GM15510 (cell line): ENCODE measurements around the gene TOLLIP.

Experiments used
- POLR2A ChIP-seq: IDR thresholded peaks from 3 replicates; pipeline ENCODE4 v1.6.1; 2011; ENCODE audit warnings: borderline replicate concordance; ENCODE audit not compliant: insufficient read length; ENCODE audit errors: extremely low read depth

TOLLIP gene

GRCh38 chr11:1309498-1310317 is at the start of gene TOLLIP:
Gene TOLLIP, minus strand, starts transcription at chr11:1309632. Its CDS starts 134 bp downstream, at chr11:1309498.
- peak; percentile 95 for TF ChIP-seq POLR2A

- no peak for TF ChIP-seq POLR2A
These were observed 48.9 kb upstream of the TOLLIP start for GRCh38 chr11:1358286-1358685.

GRCh38 chr11:1356478-1356960 is 47.1 kb upstream of the TOLLIP start:
- TF ChIP-seq POLR2A = no peak

GRCh38 chr11:1356007-1356435 is 46.6 kb upstream of the TOLLIP start:
- no peak for TF ChIP-seq POLR2A

- TF ChIP-seq POLR2A = no peak
These were observed 44.9 kb upstream of the TOLLIP start for GRCh38 chr11:1354125-1354938.

GRCh38 chr11:1353383-1354124 is 44.1 kb upstream of the TOLLIP start:
- TF ChIP-seq POLR2A = no peak

- no peak for TF ChIP-seq POLR2A
These were observed 43.4 kb upstream of the TOLLIP start for GRCh38 chr11:1352696-1353382.

- TF ChIP-seq POLR2A = no peak
These were observed 42.0 kb upstream of the TOLLIP start for GRCh38 chr11:1351278-1351937.

- TF ChIP-seq POLR2A = no peak
These were observed 40.8 kb upstream of the TOLLIP start for GRCh38 chr11:1350086-1350725.

GRCh38 chr11:1349327-1350041 is 40.1 kb upstream of the TOLLIP start:
- TF ChIP-seq POLR2A = no peak

- TF ChIP-seq POLR2A = no peak
These were observed 39.4 kb upstream of the TOLLIP start for GRCh38 chr11:1348796-1349326.

GRCh38 chr11:1348146-1348795 is 38.8 kb upstream of the TOLLIP start:
- no peak for TF ChIP-seq POLR2A

- TF ChIP-seq POLR2A = no peak
These were observed 37.4 kb upstream of the TOLLIP start for GRCh38 chr11:1346669-1347390.
